ENCODE results near the gene OSBP. TPM values are rescaled to one million over a fixed set of nuclear protein-coding genes. Genes with fewer than 3 reads are reported as not detected.
A peak's percentile ranks its signal among the peaks of the same experiment; 100 is the strongest.

OSBP gene
- total and polyA plus RNA-seq, 9 of the 15 experiments (the other 6 are each of a cell fraction or from before 2014, with no cell fraction given) = 11.7 to 49.0 (median 28.7) TPM

- no peak for TF ChIP-seq RHOXF2B (CRISPR knock-in tag; conservative IDR thresholded peaks at IDR 0.05)
- TF ChIP-seq MCM2 (IDR thresholded peaks at IDR 0.05; ENCODE audit: low read depth) = no peak
- 0 out of 2 replicates have a peak, but pooled peaks have one; percentile 10 for TF ChIP-seq HDAC8 (tag; IDR thresholded peaks at IDR 0.05)
- no peak for TF ChIP-seq PCBP1 (IDR thresholded peaks at IDR 0.05; ENCODE audit: low read depth, low read length, poor library complexity, severe bottlenecking)
- no peak for TF ChIP-seq PTRF (tag; IDR thresholded peaks at IDR 0.05)
- peak; percentile 14 for TF ChIP-seq ASH1L (IDR thresholded peaks at IDR 0.05; ENCODE audit: borderline replicate concordance, low read depth, partially characterized antibody)
- 0 out of 2 replicates have a peak, but pooled peaks have one; percentile 50 for TF ChIP-seq ZNF644 (tag; IDR thresholded peaks at IDR 0.05; ENCODE audit: low read depth)
- TF ChIP-seq ZKSCAN3 (CRISPR knock-in tag; IDR thresholded peaks at IDR 0.05) = no peak
- 0 out of 2 replicates have a peak, but pooled peaks have one; percentile 7 for TF ChIP-seq BCOR (IDR thresholded peaks at IDR 0.05)
- no peak for TF ChIP-seq ZNF695 (CRISPR knock-in tag; IDR thresholded peaks at IDR 0.05)
- TF ChIP-seq, protein P1, sequence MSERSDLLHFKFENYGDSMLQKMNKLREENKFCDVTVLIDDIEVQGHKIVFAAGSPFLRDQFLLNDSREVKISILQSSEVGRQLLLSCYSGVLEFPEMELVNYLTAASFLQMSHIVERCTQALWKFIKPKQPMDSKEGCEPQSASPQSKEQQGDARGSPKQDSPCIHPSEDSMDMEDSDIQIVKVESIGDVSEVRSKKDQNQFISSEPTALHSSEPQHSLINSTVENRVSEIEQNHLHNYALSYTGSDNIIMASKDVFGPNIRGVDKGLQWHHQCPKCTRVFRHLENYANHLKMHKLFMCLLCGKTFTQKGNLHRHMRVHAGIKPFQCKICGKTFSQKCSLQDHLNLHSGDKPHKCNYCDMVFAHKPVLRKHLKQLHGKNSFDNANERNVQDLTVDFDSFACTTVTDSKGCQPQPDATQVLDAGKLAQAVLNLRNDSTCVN (CRISPR knock-in tag; IDR thresholded peaks at IDR 0.05) = no peak
- TF ChIP-seq E2F8 (IDR thresholded peaks at IDR 0.05; ENCODE audit: low read depth, partially characterized antibody) = no peak
- 0 out of 2 replicates have a peak, but pooled peaks have one; percentile 27 for TF ChIP-seq GABPA (tag; conservative IDR thresholded peaks at IDR 0.05; ENCODE audit: low read depth)
- TF ChIP-seq, protein P2, sequence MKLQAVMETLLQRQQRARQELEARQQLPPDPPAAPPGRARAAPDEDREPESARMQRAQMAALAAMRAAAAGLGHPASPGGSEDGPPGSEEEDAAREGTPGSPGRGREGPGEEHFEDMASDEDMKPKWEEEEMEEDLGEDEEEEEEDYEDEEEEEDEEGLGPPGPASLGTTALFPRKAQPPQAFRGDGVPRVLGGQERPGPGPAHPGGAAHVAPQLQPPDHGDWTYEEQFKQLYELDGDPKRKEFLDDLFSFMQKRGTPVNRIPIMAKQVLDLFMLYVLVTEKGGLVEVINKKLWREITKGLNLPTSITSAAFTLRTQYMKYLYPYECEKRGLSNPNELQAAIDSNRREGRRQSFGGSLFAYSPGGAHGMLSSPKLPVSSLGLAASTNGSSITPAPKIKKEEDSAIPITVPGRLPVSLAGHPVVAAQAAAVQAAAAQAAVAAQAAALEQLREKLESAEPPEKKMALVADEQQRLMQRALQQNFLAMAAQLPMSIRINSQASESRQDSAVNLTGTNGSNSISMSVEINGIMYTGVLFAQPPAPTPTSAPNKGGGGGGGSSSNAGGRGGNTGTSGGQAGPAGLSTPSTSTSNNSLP (IDR thresholded peaks at IDR 0.05; ENCODE audit: borderline replicate concordance, low read depth, low read length) = peak; percentile 11; the same call in 1 of the 2 replicates
- no peak for TF ChIP-seq RERE (CRISPR knock-in tag; IDR thresholded peaks at IDR 0.05; ENCODE audit: borderline replicate concordance)
These were observed 63.7 kb downstream of the OSBP start (continued) for GRCh38 chr11:59551659-59552521.

Data from K562 (cell line).